ENCODE results near the gene SSBP3. TPM values are rescaled to one million over a fixed set of nuclear protein-coding genes. Genes with fewer than 3 reads are reported as not detected.

The SSBP3 gene
- total RNA-seq, 2 experiments from 2014 or later = 16.5 to 44.9 TPM

GRCh38 chr1:54300401-54300800 lies 105.8 kb downstream of the SSBP3 start:
- intact Hi-C loops (cut with micrococcal nuclease; ENCODE audit: unreplicated experiment) = no loop called here
- Histone ChIP-seq H4K20me1 (ENCODE audit: insufficient read depth, low read length) (no peaks in the 10 kb centered on the region), H3K4me1 (ENCODE audit: insufficient read depth, low read length, poor library complexity, severe bottlenecking) (peaks cover 11% of the 10 kb centered on the region), H3K4me3 (ENCODE audit: low read depth, low read length, poor library complexity, severe bottlenecking) (no peak overlapping the region), H3K36me3 (ENCODE audit: insufficient read depth, low read length) (no peaks in the 10 kb centered on the region), H3K79me2 (ENCODE audit: insufficient read depth, low read depth, low read length) (no peaks in the 10 kb centered on the region), H3K4me2 (ENCODE audit: low read length) (no peak overlapping the region), H3K9me2 (ENCODE audit: insufficient read depth, low read length) (no peaks in the 10 kb centered on the region), H3K27ac (ENCODE audit: low read depth, low read length, poor library complexity, severe bottlenecking) (no peak overlapping the region), H3K9me3 (ENCODE audit: low read length) (no peaks in the 10 kb centered on the region), H2AFZ (ENCODE audit: low read length) (no peak overlapping the region)
- no peak for DNase-seq (ENCODE audit: low spot score)
- no TSS peak for BruUV-seq (replicated peaks)
- ChIA-PET POLR2A (interaction anchor here (0.6 kb wide), 1 partner anchor 86 kb away, joined by 4 read pairs; no protein-coding TSS in a partner anchor), CTCF (ENCODE audit: unreplicated experiment) (no interaction called here)
- no peak for TF ChIP-seq EZH2phosphoT487 (IDR thresholded peaks at IDR 0.05; ENCODE audit: borderline replicate concordance, low read depth, low read length)
- TF ChIP-seq CTCF (conservative IDR thresholded peaks at IDR 0.05; ENCODE audit: low read length) = no peak

DNA sequence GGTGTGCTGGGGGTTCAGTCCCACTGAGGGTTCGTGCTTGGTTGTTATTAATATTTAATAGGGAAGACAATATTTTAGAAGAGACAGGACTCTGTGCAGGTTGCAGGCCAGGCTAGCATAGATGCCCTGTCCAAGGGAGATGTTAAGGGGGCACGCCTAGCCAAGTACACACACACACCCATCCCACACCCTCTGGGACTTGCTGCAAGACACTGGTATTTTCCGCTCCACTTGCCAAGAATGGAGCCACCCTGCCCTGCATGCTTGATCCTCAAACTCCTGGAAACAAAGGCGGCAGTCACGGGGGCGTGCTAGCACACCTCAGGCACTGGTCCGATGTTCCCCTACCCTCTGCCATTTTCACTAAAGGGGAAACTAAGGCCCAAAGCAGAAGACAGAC lies 107.2 kb downstream of the SSBP3 start:
- ChIA-PET CTCF (ENCODE audit: unreplicated experiment) (interaction anchor here (1.4 kb wide), 1 partner anchor 10 kb away, joined by 3 read pairs; no protein-coding TSS in a partner anchor), POLR2A (interaction anchor here (1.3 kb wide), 1 partner anchor 25 kb away, joined by 4 read pairs; no protein-coding TSS in a partner anchor)
- H3K36me3 ChIP-seq (ENCODE audit: insufficient read depth, low read length) = no peaks in the 10 kb centered on the region
- H4K20me1 ChIP-seq (ENCODE audit: insufficient read depth, low read length) = no peaks in the 10 kb centered on the region
- no peak for DNase-seq (ENCODE audit: low spot score)
- H3K9me2 ChIP-seq (ENCODE audit: insufficient read depth, low read length) = no peaks in the 10 kb centered on the region
- H3K79me2 ChIP-seq (ENCODE audit: insufficient read depth, low read depth, low read length) = no peaks in the 10 kb centered on the region
- no TSS peak for BruUV-seq (replicated peaks)
- no peak overlapping the region for H3K4me2 ChIP-seq (ENCODE audit: low read length)
- no peak overlapping the region for H3K27ac ChIP-seq (ENCODE audit: low read depth, low read length, poor library complexity, severe bottlenecking)
- no peaks in the 10 kb centered on the region for H3K9me3 ChIP-seq (ENCODE audit: low read length)
- H2AFZ ChIP-seq (ENCODE audit: low read length) = no peak overlapping the region
- intact Hi-C loops (cut with micrococcal nuclease; ENCODE audit: unreplicated experiment) = no loop called here
- TF ChIP-seq CTCF (conservative IDR thresholded peaks at IDR 0.05; ENCODE audit: low read length) = no peak
- TF ChIP-seq EZH2phosphoT487 (IDR thresholded peaks at IDR 0.05; ENCODE audit: borderline replicate concordance, low read depth, low read length) = no peak
- H3K4me3 ChIP-seq (ENCODE audit: low read depth, low read length, poor library complexity, severe bottlenecking) = no peak overlapping the region
- peaks cover 11% of the 10 kb centered on the region for H3K4me1 ChIP-seq (ENCODE audit: insufficient read depth, low read length, poor library complexity, severe bottlenecking)

- no peak for DNase-seq (ENCODE audit: low spot score)
- H2AFZ ChIP-seq (ENCODE audit: low read length) = no peak overlapping the region
- no peaks in the 10 kb centered on the region for H3K36me3 ChIP-seq (ENCODE audit: insufficient read depth, low read length)
- BruUV-seq (replicated peaks) = no TSS peak
- TF ChIP-seq CTCF (conservative IDR thresholded peaks at IDR 0.05; ENCODE audit: low read length) (no peak), EZH2phosphoT487 (IDR thresholded peaks at IDR 0.05; ENCODE audit: borderline replicate concordance, low read depth, low read length) (no peak)
- H3K4me2 ChIP-seq (ENCODE audit: low read length) = no peak overlapping the region
- H3K9me3 ChIP-seq (ENCODE audit: low read length) = no peaks in the 10 kb centered on the region
- H4K20me1 ChIP-seq (ENCODE audit: insufficient read depth, low read length) = no peaks in the 10 kb centered on the region
- no peaks in the 10 kb centered on the region for H3K9me2 ChIP-seq (ENCODE audit: insufficient read depth, low read length)
- ChIA-PET CTCF (ENCODE audit: unreplicated experiment) (interaction anchor here (1.4 kb wide), 1 partner anchor 11 kb away, joined by 3 read pairs; no protein-coding TSS in a partner anchor), POLR2A (interaction anchor here (0.5 to 1.3 kb wide), 3 partner anchors 10 to 193 kb away, joined by 3 to 4 read pairs (median 4); no protein-coding TSS in a partner anchor)
- no peak overlapping the region for H3K4me3 ChIP-seq (ENCODE audit: low read depth, low read length, poor library complexity, severe bottlenecking)
- peaks cover 11% of the 10 kb centered on the region for H3K4me1 ChIP-seq (ENCODE audit: insufficient read depth, low read length, poor library complexity, severe bottlenecking)
- H3K27ac ChIP-seq (ENCODE audit: low read depth, low read length, poor library complexity, severe bottlenecking) = no peak overlapping the region
- H3K79me2 ChIP-seq (ENCODE audit: insufficient read depth, low read depth, low read length) = no peaks in the 10 kb centered on the region
- intact Hi-C loops (cut with micrococcal nuclease; ENCODE audit: unreplicated experiment) = no loop called here
Observed at GRCh38 chr1:54298284-54299033, 107.7 kb downstream of the SSBP3 start.
